IMR-90 (cell line): ENCODE data around the gene SLC6A9. TPM values are rescaled to one million over a fixed set of nuclear protein-coding genes. Genes with fewer than 3 reads are reported as not detected.

Source experiments
- ATAC-seq: fragments of 200-7000 bp; cut with Tn5 transposase; 2 replicates; pipeline ENCODE4 v1.9.1; 2020; ENCODE audit warnings: low read depth, mild to moderate bottlenecking, moderate library complexity
- BruUV-seq: library from RNA; stranded (reverse); fragments of 400-500 nt; replicated peaks from 2 replicates; lab custom pipeline; 2021; lab: Mats Ljungman, UMichigan
- CTCF ChIA-PET: fragments of 300-600 bp; formaldehyde crosslinking; extraction: SDS; loops from one replicate; lab custom pipeline; 2021; ENCODE audit warnings: antibody characterized with exemption; lab: Yijun Ruan, JAX
- POLR2A ChIA-PET: fragments of 300-600 bp; sonication (Branson Sonifier 250); formaldehyde crosslinking; loops from one replicate; lab custom pipeline; 2022; ENCODE audit warnings: antibody characterized with exemption; ENCODE audit not compliant: unreplicated experiment; lab: Charles Lee
- DNase-seq: peaks from one replicate; pipeline ENCODE4 v3.0.0; 2013
- H2AFZ ChIP-seq: replicated peaks from 2 replicates; pipeline ENCODE3; 2013; ENCODE audit warnings: low read length, mild to moderate bottlenecking; ENCODE audit not compliant: poor library complexity
- H2AK5ac ChIP-seq: 2 replicates; pipeline ENCODE4 v1.6.1; 2013; ENCODE audit warnings: low read depth, low read length, inconsistent platforms
- H2AK9ac ChIP-seq: replicated peaks from 2 replicates; pipeline ENCODE3; 2013; ENCODE audit warnings: mild to moderate bottlenecking, low read depth, low read length, moderate library complexity; ENCODE audit not compliant: poor library complexity
- H2BK120ac ChIP-seq: 2 replicates; pipeline ENCODE4 v1.6.1; 2013; ENCODE audit warnings: low read depth, low read length, inconsistent platforms
- H2BK15ac ChIP-seq: 3 replicates; pipeline ENCODE4 v1.6.1; 2013; ENCODE audit warnings: low read depth, low read length, inconsistent platforms
- H2BK20ac ChIP-seq: 2 replicates; pipeline ENCODE4 v1.6.1; 2013; ENCODE audit warnings: low read depth, mild to moderate bottlenecking, inconsistent platforms, low read length, moderate library complexity
- H2BK5ac ChIP-seq: 2 replicates; pipeline ENCODE4 v1.6.1; 2013; ENCODE audit warnings: mild to moderate bottlenecking, low read depth, low read length, inconsistent platforms; ENCODE audit not compliant: poor library complexity, severe bottlenecking
- H3K14ac ChIP-seq: replicated peaks from 2 replicates; pipeline ENCODE4 v1.6.1; 2013; ENCODE audit warnings: low read depth, low read length, inconsistent platforms
- H3K18ac ChIP-seq: 2 replicates; pipeline ENCODE4 v1.6.1; 2013; ENCODE audit warnings: low read depth, low read length, control low read depth
- H3K23ac ChIP-seq: 2 replicates; pipeline ENCODE4 v1.6.1; 2013; ENCODE audit warnings: low read depth, low read length, inconsistent platforms
- H3K27ac ChIP-seq: 2 replicates; pipeline ENCODE4 v1.5.1; 2013; ENCODE audit warnings: mild to moderate bottlenecking, control low read depth, low read length; ENCODE audit not compliant: insufficient read depth
- H3K27me3 ChIP-seq: 2 replicates; pipeline ENCODE4 v1.6.1; 2013; ENCODE audit warnings: low read length; ENCODE audit not compliant: control insufficient read depth, insufficient read depth
- H3K36me3 ChIP-seq: 2 replicates; pipeline ENCODE4 v1.6.1; 2013; ENCODE audit warnings: low read length, mixed read lengths; ENCODE audit not compliant: control insufficient read depth, insufficient read depth
- H3K4ac ChIP-seq: 2 replicates; pipeline ENCODE4 v1.6.1; 2013; ENCODE audit warnings: low read depth, low read length, inconsistent platforms
- H3K4me1 ChIP-seq: 2 replicates; pipeline ENCODE4 v1.6.1; 2013; ENCODE audit warnings: low read length, mixed read lengths; ENCODE audit not compliant: control insufficient read depth, insufficient read depth
- H3K4me2 ChIP-seq: 2 replicates; pipeline ENCODE4 v1.6.1; 2013; ENCODE audit warnings: low read depth, mild to moderate bottlenecking, control low read depth, low read length, moderate library complexity
- H3K4me3 ChIP-seq: 2 replicates; pipeline ENCODE4 v1.5.1; 2013; ENCODE audit warnings: low read depth, mild to moderate bottlenecking, control low read depth, low read length, moderate library complexity; ENCODE audit not compliant: insufficient read depth
- H3K56ac ChIP-seq: 2 replicates; pipeline ENCODE4 v1.6.1; 2013; ENCODE audit warnings: low read length, inconsistent platforms; ENCODE audit not compliant: insufficient read depth; ENCODE audit errors: extremely low read depth
- H3K79me1 ChIP-seq, 2 experiments: 2 replicates each; pipeline ENCODE4 v1.6.1; 2013; ENCODE audit warnings: low read length in 2 of 2, inconsistent platforms in 1 of 2, low read depth in 1 of 2
- H3K9ac ChIP-seq: 2 replicates; pipeline ENCODE4 v1.6.1; 2013; ENCODE audit warnings: low read depth, low read length, control low read depth
- H3K9me1 ChIP-seq: 2 replicates; pipeline ENCODE4 v1.6.1; 2013; ENCODE audit warnings: low read length, inconsistent platforms; ENCODE audit not compliant: insufficient read depth
- H3K9me3 ChIP-seq: 2 replicates; pipeline ENCODE4 v1.6.1; 2013; ENCODE audit warnings: low read length; ENCODE audit not compliant: control insufficient read depth, insufficient read depth
- H4K20me1 ChIP-seq: 2 replicates; pipeline ENCODE4 v1.6.1; 2013; ENCODE audit warnings: low read length, inconsistent platforms; ENCODE audit not compliant: insufficient read depth
- H4K5ac ChIP-seq: 2 replicates; pipeline ENCODE4 v1.6.1; 2013; ENCODE audit warnings: mild to moderate bottlenecking, low read depth, low read length, control low read depth
- H4K8ac ChIP-seq, 2 experiments: 2 replicates each; pipeline ENCODE4 v1.6.1; 2013; ENCODE audit warnings: low read depth in 2 of 2, low read length in 2 of 2, control low read depth in 1 of 2, inconsistent platforms in 1 of 2
- H4K91ac ChIP-seq: 2 replicates; pipeline ENCODE4 v1.6.1; 2013; ENCODE audit warnings: low read depth, low read length, inconsistent platforms; ENCODE audit not compliant: insufficient read depth
- BHLHE40 ChIP-seq: fragments of 150-350 bp; IDR thresholded peaks from 2 replicates; pipeline ENCODE4 v1.6.1; 2016; ENCODE audit warnings: mild to moderate bottlenecking, low read depth, low read length
- CEBPB ChIP-seq: IDR thresholded peaks from 2 replicates; pipeline ENCODE4 v1.6.1; 2012; ENCODE audit warnings: low read depth, low read length, improper control_type of control experiment
- POLR2A ChIP-seq: IDR thresholded peaks from 2 replicates; pipeline ENCODE4 v1.6.1; 2012; ENCODE audit warnings: mild to moderate bottlenecking, low read depth, low read length
- WGBS, 2 experiments: methylation state at CpG; one replicate each; pipeline versions ENCODE4 v1.1.5 to v1.1.7; 2013; ENCODE audit warnings: missing lambda C conversion rate in 2 of 2; ENCODE audit not compliant: insufficient read length in 1 of 2; ENCODE audit errors: extremely low coverage in 2 of 2; 5-methylcytosine and 5-hydroxymethylcytosine counted together
- dilution Hi-C: fragments of 300-500 bp; cut with HindIII; formaldehyde crosslinking; loops from one replicate; pipeline ENCODE4 v1.14.3; 2018; ENCODE audit warnings: low sequenced_read_pairs; ENCODE audit not compliant: unreplicated experiment
- in situ Hi-C: fragments of 300-500 bp; cut with MboI; formaldehyde crosslinking; loops from 3 replicates; pipeline ENCODE4 v1.14.3; 2019; ENCODE audit warnings: low sequenced_read_pairs, inconsistent platforms, mixed read lengths
- intact Hi-C: fragments of 100-400 bp; cut with micrococcal nuclease; formaldehyde crosslinking; loops from 2 replicates; pipeline ENCODE4 v1.10.0; 2022
- polyA plus RNA-seq, 3 experiments: library from polyadenylated mRNA; depleted of rRNA; stranded (reverse); fragments of >200 nt; gene quantifications; 2 replicates each; pipeline ENCODE4 v1.2.3, GENCODE V29; 2012; ENCODE audit warnings: low replicate concordance in 1 of 3
- total RNA-seq: library from RNA; depleted of rRNA; stranded (reverse); fragments of >200 nt; gene quantifications from 2 replicates; pipeline ENCODE4 v1.2.3, GENCODE V29; 2012
- TF ChIP-seq, protein P1 (sequence below): fragments of 150-350 bp; IDR thresholded peaks from 2 replicates; pipeline ENCODE4 v1.6.1; 2017; ENCODE audit warnings: mild to moderate bottlenecking, antibody characterized with exemption, low read length, low read depth
- TF ChIP-seq, protein P2 (sequence below): conservative IDR thresholded peaks from 2 replicates; pipeline ENCODE4 v1.5.1; 2012; ENCODE audit warnings: mild to moderate bottlenecking, low read depth, low read length, improper control_type of control experiment

SLC6A9 gene
- total and polyA plus RNA-seq, 2 of the 4 experiments (the other 2 are of a cell fraction) = 2.0 to 6.6 TPM

DNA sequence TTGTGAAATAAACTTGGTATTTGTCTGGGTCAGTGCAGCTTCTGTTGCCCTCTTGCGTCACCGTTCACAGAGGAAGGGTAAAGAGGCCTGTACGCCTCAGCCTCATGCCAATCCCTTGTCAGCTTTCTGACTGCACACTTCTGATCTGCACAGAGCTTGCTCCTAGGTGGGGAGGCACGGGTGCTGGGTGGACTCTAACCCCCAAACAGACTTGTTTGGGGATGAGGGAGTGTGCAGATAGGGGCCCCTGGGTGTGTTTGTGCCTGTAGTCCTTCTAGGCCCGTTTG lies 53.1 kb downstream of the SLC6A9 start:
- no peak overlapping the region for H2BK20ac ChIP-seq
- peak overlapping the region; percentile 77; the same call in 1 of the 2 replicates for H3K23ac ChIP-seq
- no peak overlapping the region for H2BK15ac ChIP-seq
- ATAC-seq = no peak
- DNase-seq = no peak
- 0 out of 2 replicates have a peak overlapping the region, but pooled peaks have one; percentile 19 for H3K14ac ChIP-seq
- H4K20me1 ChIP-seq = peaks cover 47% of the 10 kb centered on the region
- H2AFZ ChIP-seq = peak overlapping the region; percentile 93
- H2BK5ac ChIP-seq = no peak overlapping the region
- TF ChIP-seq POLR2A (0 out of 2 replicates have a peak, but pooled peaks have one; percentile 4), BHLHE40 (no peak), CEBPB (peak; percentile 60)
- TF ChIP-seq, protein P1, sequence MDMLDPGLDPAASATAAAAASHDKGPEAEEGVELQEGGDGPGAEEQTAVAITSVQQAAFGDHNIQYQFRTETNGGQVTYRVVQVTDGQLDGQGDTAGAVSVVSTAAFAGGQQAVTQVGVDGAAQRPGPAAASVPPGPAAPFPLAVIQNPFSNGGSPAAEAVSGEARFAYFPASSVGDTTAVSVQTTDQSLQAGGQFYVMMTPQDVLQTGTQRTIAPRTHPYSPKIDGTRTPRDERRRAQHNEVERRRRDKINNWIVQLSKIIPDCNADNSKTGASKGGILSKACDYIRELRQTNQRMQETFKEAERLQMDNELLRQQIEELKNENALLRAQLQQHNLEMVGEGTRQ = no peak
- TF ChIP-seq, protein P2, sequence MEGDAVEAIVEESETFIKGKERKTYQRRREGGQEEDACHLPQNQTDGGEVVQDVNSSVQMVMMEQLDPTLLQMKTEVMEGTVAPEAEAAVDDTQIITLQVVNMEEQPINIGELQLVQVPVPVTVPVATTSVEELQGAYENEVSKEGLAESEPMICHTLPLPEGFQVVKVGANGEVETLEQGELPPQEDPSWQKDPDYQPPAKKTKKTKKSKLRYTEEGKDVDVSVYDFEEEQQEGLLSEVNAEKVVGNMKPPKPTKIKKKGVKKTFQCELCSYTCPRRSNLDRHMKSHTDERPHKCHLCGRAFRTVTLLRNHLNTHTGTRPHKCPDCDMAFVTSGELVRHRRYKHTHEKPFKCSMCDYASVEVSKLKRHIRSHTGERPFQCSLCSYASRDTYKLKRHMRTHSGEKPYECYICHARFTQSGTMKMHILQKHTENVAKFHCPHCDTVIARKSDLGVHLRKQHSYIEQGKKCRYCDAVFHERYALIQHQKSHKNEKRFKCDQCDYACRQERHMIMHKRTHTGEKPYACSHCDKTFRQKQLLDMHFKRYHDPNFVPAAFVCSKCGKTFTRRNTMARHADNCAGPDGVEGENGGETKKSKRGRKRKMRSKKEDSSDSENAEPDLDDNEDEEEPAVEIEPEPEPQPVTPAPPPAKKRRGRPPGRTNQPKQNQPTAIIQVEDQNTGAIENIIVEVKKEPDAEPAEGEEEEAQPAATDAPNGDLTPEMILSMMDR = no peak
- WGBS, 2 experiments = 72% methylated on average over 4 of the region's 5 CpGs; no CpG with 5 or more reads in 1 of the 2 experiments
- H4K5ac ChIP-seq = no peak overlapping the region
- CTCF ChIA-PET = no interaction called here
- H3K27me3 ChIP-seq = no peaks in the 10 kb centered on the region
- no peak overlapping the region for H2AK5ac ChIP-seq
- POLR2A ChIA-PET = no interaction called here
- H3K9me3 ChIP-seq = no peaks in the 10 kb centered on the region
- H4K91ac ChIP-seq = no peak overlapping the region
- H3K9me1 ChIP-seq = peaks cover 43% of the 10 kb centered on the region
- dilution Hi-C loops (no loop called here), intact Hi-C loops (no loop called here), in situ Hi-C loops (no loop called here)
- H3K4me2 ChIP-seq = peak overlapping the region; percentile 91
- H3K36me3 ChIP-seq = peaks cover 35% of the 10 kb centered on the region
- H3K4me3 ChIP-seq = 0 out of 2 replicates have a peak overlapping the region, but pooled peaks have one; percentile 72
- no peak overlapping the region for H2BK120ac ChIP-seq
- H3K56ac ChIP-seq = no peak overlapping the region
- H3K4me1 ChIP-seq = peaks cover 23% of the 10 kb centered on the region
- no peak overlapping the region for H3K18ac ChIP-seq
- peak overlapping the region; percentile 89; the same call in 1 of the 2 replicates for H3K9ac ChIP-seq
- H3K79me1 ChIP-seq = peaks cover 47 to 76% of the 10 kb centered on the region in 2 experiments; a peak in 3 of 4 replicates
- H3K4ac ChIP-seq = peak overlapping the region; percentile 39; the same call in 1 of the 2 replicates
- BruUV-seq = no TSS peak
- H4K8ac ChIP-seq = 0 out of 4 replicates have a peak overlapping the region, but pooled peaks have one; percentile 76 to 79
- peak overlapping the region; percentile 79; the same call in 1 of the 2 replicates for H3K27ac ChIP-seq
- H2AK9ac ChIP-seq = peak overlapping the region; percentile 21
